NCI-H1694 treated with DMSO at 0.1 percent for 48 hours (cell line): ENCODE data around the gene PDZD7.

Source experiments
- DNase-seq: peaks from one replicate; lab custom pipeline; 2025; lab: John Stamatoyannopoulos, UW

PDZD7 gene

DNA sequence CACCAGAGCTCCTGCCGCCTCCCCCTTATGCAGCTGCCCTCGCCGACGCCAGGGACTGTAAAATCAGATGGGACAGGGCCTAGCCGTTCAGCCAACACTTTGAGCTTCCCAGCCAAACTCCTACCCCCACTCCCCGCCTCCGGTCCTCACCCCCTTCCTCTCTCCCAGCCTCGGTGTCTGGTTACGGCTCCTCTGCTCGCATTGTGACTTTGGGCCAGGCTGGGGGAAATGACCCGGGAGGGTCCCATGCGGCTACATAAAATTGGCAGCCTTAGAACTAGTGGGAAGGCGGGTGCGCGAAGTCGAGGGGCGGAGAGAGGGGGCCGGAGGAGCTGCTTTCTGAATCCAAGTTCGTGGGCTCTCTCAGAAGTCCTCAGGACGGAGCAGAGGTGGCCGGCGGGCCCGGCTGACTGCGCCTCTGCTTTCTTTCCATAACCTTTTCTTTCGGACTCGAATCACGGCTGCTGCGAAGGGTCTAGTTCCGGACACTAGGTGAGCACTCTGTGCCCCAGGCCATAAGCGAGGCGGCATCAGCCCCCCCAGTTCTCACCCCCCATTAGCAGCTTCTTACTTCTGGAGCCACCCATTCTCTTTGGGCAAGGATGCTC is 30.8 kb upstream of the PDZD7 start, which contains the start of gene KAZALD1:
Gene KAZALD1 (plus strand): TSS at position 366 of the 608 bp plus-strand sequence. CDS start 604 bp downstream, outside the sequence.
- no peak for DNase-seq

DNA sequence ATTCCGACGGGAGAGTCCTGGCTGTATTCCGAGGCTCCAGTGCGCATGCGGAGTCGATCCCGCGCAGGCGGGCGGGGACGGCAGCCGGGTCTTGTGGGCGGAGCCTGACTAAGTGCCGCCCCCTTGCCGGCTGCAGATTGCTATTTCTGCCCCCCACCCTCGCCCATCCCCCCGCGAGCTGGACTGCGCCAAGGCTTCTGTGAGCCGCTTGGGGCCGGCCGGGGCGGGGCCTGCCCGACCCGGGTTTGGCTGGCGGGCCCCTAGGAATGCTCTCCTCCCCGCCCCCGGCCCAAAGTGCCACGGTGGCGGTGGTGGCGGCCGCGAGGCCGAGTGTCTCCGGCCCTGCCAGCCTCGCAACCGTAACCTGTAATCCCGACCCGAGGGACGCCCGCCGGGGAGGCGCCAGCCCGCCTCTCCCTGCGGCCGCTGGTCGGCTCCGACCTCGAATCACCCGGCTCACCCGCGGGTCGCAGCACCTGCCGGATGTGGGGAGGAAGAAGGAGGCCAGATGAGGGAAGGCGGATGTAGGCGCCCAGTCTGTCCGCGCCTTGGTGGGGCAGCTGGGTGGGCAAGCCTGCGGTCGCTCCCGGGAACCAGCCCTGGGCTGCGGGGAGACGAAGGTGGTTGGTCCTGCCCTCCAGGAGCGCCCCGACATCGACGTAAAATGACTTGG is 30.2 kb upstream of the PDZD7 start:
- DNase-seq = peak; percentile 89

DNA sequence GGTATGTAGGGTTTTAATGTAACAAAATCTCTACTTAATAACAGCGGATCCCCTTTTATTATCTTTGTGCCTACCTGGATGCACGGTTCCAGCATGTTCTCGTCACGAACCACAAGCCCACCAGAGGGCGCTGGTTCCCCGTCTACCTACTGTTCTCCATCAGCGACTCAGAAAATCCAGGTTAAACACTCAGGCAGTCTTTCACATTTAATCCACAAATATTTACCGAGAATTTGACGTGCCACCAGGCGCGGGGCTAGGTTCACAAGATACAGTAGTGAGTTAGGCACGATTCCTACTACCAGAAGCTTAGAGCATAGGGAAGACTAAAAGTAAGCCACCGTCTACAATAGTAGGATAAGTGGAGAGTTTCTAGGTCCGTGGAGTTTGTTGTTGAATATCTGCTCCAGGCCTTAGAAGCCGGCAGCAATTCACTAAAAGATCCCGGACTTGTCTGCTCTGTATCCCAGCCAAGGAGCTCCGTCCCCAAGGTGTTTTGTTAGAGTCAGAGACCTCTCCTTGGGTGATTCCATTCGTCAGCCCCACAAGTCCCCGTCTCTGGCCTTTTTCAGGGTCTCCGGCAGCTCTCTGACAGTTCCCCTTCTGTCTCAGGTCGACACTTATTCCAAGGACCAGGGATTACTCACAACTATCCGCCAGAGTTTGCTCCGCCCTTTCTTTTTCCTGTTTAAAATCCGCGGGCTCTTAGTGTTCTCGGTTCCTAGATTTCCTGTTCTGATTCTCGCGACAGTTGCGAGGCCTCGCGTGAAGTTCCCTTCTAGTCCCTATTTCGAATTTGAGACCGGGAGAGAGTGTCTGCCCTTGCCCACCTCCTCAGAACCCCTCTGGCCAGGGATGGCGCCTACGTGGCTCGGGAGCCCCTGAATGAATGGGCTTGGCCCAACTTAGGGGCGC is 29.4 kb upstream of the PDZD7 start:
- DNase-seq = peak; percentile 92

DNA sequence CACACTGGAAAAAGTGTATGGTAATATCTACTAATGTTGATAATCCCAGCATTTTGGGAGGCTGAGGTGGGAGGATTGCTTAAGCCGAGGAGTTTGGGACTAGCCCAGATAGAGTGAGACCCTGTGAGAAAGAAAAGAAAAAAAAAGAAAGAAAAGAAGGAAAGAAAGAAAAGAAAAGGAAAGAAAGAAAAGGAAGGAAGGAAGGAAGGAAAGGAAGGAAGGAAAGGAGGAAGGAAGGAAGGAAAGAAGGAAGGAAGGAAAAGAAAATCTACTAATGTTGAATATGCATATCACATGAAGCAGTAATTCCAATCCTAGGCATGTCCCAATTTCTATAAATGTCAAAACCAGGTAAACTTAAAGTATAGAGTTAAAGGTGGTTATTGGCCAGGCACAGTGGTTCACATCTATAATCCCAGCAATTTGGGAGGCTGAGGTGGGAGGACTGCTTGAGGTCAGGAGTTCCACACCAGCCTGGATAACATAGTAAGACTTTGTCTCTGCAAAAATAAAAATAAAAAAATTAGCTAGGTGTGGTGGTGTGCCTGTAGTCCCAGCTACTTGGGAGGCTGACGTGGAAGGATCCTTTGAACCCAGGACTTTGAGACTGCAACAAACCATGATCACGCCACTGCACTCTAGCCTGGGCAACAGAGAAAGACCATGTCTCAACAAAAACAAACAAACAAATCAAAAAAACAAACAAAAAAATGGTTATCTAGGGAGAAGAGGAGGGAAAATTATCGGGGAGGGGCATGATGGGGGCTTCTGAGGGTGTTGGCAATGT is 25.6 kb upstream of the PDZD7 start:
- DNase-seq = no peak

DNA sequence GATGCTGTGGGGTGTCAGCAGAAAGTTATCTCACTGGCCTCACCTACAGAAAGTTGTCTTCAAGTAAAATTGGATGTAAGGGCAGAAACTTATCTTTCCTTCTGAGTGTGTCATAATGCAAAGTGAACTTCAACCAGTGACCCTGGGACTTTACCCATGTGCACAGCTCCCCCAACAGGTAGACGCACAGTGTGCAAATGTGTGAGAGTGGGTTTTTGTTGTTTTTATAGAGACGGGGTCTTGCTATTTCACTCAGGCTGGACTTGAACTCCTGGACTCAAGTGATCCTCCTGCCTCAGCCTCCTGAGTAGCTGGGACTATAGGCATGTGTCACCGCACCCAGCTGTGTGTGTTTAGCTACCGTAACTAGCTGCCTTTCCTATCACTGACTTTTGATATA is 24.5 kb upstream of the PDZD7 start:
- no peak for DNase-seq

DNA sequence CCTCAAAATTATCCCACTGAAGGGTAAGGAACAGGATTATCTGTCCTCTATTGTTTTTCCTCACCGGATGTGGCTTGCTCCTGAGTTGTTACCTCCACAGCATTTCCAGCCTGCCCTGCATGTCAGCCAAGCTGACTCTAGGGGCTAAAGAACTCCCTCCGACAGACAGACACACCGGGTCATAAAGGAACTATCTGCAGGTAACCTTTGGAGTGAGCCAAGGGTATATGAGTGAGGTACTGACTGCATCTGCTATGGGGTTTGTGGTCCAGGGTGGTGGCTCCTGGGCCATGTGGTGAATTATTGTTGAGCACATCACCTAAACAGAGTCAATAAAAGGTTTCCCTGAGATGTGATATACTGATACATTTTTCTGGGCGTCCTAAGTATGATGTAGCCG is 23.9 kb upstream of the PDZD7 start:
- no peak for DNase-seq

DNA sequence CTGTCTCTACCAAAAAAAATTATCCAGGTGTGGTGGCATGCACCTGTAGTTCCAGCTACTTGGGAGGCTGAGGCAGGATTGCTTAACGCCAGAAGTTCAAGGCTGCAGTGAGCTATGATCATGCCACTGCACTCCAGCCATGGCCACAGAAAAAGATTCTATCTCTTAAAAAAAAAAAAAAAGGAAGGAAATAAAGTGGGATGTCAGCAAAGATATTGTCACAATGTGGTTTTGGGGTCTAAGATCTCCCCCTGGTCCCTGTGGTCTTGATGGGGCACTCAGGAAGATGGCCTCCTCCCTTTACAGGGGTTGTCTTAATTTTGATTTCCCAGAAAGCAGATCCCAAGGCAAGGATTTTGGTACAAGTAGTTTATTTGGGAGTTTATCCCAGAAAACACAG is 23.4 kb upstream of the PDZD7 start:
- no peak for DNase-seq

DNA sequence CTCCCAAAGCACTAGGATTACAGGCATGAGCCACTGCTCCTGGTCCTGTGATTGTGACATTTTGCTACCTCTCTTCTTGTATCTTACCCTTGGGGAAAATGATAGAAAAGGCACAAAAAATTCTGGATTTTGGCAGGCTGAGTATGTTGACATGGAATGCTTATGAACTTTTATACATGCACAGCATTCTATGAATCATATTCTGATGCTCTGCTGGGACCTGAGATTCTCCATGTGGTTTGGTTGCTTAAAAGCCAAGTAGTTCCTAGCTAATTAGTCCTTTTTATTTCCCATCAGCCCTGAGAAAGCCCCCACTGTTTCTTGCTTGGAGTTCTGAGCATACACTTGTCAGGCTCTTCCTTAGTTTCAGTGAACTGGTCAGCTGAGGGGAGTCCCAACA is 22.6 kb upstream of the PDZD7 start:
- no peak for DNase-seq

DNA sequence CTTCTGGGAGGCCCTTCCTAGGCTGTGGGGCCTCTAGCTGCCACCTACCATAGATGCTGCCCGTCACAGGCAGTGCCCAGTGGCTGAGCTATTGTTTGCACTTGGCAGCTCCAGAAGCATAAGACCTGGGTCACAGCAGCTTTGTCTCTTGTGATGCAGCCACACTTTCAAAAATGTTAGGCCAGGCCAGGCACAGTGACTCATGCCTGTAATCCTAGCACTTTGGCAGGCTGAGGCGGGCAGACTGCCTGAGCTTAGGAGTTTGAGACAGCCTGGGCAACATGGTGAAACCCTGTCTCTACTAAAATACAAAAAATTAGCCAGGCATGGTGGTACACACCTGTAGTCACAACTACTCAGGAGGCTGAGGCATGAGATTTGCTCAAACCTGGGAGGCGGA is 21.4 kb upstream of the PDZD7 start:
- DNase-seq = no peak

DNA sequence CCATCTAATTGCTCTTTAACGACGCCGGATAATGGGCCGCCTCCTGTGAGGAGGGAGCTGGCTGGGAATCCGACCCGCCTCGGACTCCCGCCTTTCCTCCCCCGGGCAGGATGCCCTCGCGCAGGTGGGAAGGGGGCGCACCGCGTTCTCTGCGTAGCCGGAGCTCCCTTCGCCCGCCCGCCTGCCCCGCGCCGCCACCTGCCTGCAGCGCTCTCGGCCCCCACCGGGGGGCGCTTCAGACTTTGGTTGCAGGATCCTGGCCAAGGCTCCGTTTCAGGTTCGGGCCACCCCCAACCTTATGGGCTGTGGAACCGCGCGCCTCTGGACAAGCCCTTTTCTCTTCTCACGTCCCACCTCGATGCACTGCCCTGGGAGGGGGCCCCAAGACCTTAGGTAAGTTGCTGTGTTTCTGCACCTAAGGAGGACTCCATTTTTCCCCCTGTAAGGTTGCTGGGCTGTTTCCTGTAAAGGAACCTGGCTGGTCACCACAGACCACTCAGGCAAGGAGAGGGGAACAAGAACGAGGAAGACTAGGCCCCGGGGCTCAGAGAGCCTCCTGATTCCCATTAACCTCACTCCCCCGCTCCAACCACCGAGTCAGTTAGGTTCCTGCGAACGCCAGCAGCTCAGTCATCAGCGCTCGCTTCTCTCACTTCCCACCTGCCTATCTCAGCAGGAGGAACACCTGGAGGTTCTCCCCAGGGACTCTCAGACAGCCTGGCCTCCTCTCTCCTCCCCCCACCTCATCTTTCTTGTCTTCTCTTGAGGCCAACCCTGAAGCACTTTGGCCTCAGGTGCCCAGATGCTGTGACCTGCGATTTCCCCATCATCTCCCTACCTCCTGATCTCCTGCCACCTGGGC is 19.5 kb upstream of the PDZD7 start:
- DNase-seq = peak; percentile 28

DNA sequence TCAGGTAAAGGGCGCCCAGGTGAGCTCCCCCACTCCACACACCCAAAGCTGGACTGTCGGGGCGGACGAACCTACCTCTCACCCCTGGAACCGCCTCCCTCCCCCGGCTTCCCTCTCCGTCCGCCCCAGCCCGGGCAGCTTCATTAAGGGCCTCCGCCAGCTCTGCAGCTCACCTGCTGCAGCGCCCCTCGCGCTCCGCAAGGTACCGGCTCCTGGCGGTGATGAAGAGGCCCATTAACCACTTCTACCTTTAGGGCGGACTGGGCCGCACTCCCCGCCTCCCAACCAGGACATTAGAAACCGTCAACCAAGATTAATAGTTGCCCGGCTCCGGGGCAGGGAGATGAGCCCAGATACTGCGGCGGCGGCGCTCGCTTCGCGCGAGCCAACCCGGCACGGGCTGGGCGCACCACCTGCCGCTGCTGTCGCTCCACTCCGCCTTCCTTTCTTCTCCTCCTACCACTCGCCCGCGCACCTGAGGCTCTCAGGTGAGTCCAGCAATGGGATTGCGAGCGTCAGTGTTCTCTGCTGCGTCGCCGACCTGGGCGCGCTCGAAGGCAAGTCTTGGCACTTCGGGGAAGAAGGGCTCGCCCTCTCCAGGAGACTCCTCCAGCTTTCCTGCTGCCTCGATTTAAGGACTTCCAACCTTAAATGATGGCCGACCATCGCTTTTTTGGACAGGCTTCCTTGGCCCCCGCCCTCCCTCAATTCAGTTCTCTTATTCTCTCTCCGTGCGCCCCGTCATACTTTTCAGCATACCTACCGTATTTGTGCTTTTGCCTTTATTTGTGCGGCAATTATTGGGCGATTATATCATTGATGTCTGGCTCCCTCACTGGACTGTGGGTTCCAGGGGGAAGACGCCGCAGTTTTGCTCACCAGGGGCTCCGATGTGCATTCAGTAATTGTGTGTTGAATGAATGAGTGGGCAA is 17.3 kb upstream of the PDZD7 start:
- no peak for DNase-seq

DNA sequence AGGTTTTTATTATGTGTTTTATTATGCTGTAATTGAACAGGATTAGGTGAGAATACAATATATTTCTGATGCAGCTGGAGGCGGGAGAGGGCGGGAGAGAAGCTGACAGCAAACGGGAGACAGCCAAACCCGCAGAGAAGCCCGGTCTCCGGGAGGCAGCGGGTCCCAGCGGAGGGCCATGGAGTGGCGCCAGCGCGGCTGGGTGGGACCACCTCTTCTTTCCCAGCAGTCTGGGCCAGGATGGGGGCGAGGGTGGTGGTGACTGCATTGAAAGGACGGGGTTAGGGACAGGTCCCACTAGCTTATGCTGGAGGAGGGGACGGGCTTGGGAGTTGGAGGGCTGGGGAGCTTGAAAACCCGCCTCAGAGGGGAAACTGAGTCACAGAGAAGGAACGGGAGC is 16.3 kb upstream of the PDZD7 start:
- no peak for DNase-seq

DNA sequence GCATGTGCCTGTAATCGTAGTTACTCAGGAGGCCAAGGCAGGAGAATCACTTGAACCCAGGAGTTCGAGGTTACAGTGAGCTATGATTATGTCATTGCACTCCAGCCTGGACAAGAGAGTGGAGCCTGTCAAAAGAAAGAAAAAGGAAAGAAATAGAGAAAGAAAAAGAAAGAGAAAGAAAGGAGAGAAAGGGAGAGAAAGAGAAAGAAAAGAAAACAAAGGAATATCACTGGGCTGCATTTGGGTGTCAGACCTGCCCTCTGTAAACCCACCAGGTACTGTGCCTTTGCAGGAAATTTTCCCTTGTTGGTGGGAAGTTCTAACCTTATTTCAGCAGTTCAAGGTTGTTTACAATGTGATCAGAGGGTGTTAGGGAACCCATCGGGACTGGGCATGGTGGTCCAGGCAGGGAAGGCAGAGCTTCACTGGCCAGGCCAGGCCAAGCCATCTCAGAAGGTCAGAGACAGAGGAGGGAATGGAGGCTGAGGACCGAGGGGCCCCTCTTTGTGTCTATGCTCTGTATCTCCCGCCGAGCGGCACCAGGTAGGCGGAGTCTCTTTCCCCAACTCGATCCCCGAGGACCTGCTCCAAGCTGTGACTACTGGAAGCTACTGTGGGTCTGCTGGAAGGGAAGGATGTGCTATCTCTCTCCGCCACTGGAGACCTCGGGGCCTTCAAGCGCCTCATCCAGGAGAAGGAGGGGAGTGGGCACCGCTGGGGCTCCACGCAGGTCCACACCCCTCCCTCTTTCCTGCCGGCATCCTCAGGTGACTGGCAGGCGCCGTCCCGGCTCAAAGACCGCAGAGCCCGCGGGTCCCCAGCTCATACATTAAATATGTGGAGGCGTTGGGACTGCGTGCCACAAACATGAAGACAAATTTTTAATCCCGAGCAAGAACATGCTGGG is 15.7 kb upstream of the PDZD7 start:
- no peak for DNase-seq

DNA sequence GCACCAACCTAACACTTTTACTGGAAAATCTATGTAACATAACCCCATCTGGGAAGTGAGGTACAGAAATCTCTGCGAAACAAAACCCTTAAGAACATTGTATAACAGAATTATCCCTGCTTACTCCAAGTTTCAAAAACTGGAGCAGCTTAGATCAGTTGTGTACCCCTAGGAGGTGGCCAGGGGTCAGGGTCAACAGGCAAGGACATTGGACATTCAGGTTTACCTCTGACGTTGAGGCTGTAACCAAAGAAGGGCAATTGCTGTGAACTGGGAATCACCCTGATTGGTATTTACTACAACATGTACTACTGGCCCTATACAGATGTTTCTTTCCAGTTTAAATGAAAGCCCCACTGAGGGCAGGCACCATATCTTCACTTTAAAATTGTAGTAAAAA is 13.2 kb upstream of the PDZD7 start:
- no peak for DNase-seq

DNA sequence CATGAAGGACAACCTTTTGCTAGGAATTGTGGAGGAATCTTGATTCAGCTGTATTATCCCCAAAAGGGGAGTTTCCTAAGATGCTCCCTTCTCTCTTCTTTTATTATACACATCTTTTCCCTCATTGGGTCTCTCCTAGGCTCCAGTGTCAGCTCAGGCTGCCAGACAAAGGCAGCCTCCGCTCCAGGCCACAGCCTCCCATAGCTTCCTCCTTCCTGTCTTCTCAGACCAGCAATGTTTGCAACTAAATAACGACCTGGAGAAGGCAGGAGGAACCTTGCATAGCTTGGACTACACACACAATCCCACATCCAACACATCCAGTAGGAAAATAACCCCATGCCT is 12.4 kb upstream of the PDZD7 start:
- DNase-seq = no peak

DNA sequence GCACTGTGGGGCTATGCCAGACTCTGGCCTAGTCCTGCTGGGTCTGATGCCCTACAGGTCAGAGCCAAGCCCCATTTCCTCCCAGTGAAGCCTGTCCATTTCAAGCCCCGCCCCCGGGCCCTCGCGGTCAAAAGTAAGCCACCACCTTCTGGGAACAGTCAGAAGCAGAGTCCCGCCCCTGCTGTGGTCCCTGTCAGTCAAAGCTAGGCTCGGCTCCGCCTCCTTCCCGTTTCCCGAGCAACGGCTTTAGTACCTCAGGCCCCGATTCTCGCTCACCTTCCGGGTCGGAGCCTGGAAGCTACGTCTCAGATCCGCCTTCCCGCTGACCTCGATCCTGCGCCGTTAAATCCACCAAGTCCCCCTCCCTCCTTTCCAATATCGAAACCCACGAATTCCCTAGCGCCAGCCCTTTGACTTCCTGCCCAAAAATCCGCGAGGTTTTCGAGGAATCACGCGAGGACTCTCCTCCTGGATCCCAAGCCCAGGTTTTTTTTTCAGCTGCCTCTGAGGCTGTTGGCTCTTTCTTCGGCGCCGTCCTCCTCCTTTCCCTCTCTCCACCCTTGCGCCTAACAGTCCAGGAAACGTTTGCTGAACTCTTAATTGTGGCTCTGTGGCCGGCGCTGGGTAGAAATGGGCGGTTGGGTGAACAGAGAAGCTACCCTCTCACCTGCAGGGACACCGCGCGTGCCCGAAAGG is 11.9 kb upstream of the PDZD7 start:
- peak; percentile 84 for DNase-seq

DNA sequence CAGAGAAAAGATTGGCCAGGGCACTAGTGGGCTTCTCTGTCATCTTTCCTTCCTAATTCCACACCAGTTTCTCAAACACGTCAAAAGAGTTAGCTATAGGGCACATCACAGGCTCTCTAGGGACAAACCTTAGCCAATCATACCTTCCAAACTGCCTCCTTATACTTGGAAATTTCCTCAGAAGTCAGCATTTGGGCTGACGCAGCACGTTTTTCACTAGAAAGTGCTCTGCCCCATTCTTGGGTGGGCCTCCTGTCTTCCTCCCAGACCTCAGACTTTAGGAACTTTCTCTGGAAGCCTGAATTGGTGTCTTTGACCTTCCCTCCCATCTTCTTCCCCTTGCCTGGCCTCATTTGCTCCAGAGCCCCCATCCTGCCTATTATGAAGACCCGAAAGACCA is 11.2 kb upstream of the PDZD7 start:
- no peak for DNase-seq

DNA sequence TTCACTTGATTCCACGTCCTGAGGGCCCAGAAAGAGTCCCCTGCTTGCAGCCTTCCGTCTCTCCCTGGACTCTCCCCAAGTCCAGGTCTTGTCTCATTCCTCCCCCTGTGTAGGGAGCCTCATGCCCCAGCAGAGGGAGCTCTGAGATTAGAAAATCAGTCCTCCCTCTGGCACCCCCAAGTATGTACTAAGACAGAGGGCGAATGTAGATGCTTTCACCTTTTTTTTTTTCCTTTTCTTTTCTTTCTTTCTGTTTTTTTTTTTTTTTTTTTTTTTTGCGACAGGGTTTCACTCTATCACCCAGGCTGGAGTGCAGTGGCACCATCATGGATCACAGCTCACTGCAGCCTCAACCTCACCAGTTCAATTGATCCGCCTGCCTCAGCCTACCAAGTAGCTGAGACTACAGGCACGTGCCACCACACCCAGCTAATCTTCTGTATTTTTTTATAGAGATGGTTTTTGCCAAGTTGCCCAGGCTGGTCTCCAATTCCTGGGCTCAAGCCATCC is 10.4 kb upstream of the PDZD7 start:
- DNase-seq = peak; percentile 51
